Stimulated activated CD4-positive, alpha-beta T cell treated with anti-CD3 and anti-CD28 coated beads, Interleukin-4, amount 100 ng/mL, for 48 hours (primary cell): ENCODE measurements around the gene RBFOX1.

ENCODE experiments used
- DNase-seq, 2 donors: peaks; one replicate each; pipeline ENCODE4 v3.0.0-alpha.2; 2020; ENCODE audit warnings: low read depth in 2 of 2

Gene RBFOX1

DNA sequence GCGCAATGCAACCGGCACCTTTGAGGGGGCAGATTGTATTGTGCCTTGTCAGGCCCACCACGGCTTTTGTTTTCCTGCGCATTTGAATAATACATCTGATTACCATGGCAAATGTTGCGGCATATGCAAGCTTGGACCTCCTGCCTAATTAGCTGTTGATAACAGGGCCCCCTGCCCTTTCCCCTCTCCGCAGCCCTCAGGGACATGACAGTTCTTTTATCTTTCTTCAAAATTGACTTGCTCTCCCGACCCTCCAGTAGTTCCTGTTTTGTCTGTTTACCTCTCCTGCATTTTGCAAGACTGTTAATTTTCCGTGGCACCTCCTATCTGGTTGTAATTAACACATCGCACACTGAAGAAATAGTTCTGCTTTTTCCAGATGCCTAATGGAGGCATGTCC lies 86.8 kb downstream of the RBFOX1 start:
- no peak for DNase-seq

DNA sequence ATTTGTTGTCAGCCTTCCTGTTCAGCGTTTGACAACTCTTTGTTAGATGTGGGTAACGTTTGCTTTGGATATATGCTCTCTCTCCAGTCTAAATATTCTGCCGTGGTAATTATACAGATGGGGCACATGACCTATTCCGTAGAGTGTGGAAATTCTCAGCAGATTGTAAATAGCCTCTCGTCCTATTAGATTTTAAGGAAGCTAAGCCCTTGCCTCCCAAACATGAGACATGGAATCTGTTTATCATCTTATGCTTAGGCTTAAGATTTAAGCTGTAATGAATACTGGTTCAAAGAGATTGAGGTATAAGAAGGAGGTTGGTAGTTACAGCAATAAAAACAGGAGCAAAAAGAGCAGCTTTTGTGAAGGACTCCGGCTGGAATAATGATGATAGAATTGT lies 87.4 kb downstream of the RBFOX1 start:
- DNase-seq = no peak

DNA sequence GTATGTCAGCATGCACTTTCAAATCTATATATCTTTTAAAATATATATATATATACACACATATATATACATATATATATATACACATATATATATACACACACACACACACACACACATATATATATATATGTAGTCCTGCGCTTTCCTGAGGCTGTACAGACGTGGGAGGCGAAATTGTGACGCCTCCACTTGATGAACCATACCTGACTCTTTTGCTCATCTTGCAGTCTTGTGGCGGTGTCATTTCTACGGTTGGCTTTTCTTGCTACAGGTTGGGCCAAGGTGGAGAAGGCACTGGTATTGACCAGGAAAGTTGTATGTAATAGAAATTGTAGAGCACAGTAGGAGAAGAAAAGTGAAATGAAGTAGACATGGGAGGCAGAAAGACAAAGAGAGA lies 88.2 kb downstream of the RBFOX1 start:
- DNase-seq = no peak

GRCh38 chr16:7421578-7421977 lies 88.9 kb downstream of the RBFOX1 start:
- DNase-seq = no peak

GRCh38 chr16:7422036-7422888 lies 89.6 kb downstream of the RBFOX1 start:
- DNase-seq = no peak

DNA sequence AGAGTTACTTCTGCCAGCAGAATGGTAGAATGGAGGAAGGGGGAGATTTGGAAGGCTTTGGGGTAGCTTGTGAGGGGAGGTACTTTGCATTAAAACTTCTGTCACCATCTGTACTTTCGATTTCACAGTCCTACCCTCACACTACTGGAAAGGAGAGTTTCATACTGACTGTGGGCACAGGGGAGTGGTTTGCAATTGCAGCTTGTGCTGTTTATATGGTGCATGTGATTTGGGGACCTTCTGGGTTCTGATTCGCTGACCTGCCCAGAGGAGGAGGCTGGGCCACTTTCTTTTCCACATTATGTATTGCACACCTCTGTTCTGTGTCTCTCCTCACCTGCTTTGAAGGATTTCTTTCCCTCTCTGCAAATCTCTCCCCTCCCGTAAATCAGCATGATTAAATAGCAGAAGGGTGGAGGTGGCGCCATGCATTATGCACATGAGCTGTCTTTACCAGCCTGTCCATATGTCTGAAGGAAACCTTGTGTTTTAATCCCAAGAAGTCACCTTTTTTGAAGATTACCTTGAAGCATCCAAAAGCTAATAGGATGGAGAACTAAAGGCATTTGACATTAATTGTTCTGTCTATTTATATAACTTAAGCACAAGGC lies 90.9 kb downstream of the RBFOX1 start:
- DNase-seq = no peak

- no peak for DNase-seq
Observed at GRCh38 chr16:7426161-7426560, 93.5 kb downstream of the RBFOX1 start.

- no peak for DNase-seq
Observed at GRCh38 chr16:7431723-7432122, 99.1 kb downstream of the RBFOX1 start.

DNA sequence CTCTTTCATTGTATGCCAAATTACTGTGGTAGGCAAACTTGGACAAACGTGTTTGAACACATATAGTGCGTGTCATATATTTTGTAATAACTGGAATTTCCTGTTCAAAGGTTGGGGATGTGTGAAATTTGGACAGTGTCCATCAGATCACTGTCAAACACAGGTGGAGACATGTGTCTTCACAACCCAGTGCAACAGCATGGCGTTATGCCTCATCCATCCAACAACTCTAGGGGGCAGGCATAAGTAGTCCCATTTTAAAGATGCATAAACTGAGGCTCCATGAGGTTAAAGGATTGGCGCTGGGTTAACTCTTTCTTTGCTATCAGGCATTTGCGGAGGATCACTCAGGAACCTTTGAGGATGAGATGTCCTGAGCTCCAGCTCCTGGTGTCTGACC lies 103.7 kb downstream of the RBFOX1 start:
- no peak for DNase-seq

DNA sequence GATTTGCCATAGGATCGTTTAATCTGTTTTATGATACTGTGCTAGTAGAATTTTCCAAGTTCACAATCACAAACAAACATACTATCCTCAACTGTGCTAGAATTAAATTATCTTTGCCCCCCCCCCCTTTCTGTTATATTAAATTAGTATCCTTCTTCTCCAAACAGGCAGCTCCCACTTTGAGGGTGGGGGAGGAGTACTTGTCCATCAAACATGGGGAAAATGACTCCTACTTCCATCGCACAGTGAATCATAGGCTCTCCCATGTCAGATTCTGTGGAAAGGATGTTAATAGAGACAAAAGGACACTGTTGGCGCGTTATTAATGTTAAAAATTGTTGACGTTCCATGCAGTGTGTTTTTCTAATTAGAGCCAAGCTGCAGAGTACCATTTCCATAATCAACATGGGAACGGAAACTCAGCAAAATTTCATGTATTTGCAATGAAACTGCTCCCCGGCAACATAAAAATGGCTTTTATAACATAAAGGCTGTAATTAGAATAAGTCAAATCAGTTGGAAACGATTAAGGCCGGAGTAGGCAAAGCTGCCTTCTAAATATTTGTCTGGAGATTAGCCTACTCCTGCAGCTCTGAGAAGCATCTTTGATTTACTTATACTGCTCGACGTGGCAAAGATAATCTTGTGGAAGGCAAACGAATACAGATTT lies 104.6 kb downstream of the RBFOX1 start:
- DNase-seq = no peak

DNA sequence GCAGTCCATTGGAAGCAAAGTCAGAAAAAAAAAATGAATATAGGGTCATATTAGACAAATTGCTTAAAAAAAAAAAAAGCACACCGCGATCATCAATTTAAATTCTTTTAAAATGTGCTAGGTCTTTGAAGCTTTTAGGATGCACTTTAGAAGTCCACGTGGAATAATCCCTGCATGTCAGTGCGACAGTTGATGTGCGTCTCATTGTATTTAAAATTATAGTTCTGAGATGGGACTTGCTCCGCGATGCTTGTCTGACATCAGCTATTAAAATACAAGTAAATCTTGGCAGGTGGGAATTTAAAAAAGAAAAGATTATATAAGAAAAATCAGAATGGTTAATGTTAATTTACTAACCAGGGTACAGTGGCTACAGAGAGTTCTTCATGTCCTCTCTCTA lies 105.2 kb downstream of the RBFOX1 start:
- DNase-seq = no peak

GRCh38 chr16:7438601-7439000 lies 106.0 kb downstream of the RBFOX1 start:
- DNase-seq = no peak

- DNase-seq = no peak
Observed at GRCh38 chr16:7439518-7439917, 106.9 kb downstream of the RBFOX1 start.

- DNase-seq = no peak
Observed at GRCh38 chr16:7440886-7441400, 108.3 kb downstream of the RBFOX1 start.

GRCh38 chr16:7442050-7442449 lies 109.4 kb downstream of the RBFOX1 start:
- DNase-seq = no peak

GRCh38 chr16:7443142-7443541 lies 110.5 kb downstream of the RBFOX1 start:
- DNase-seq = no peak

- DNase-seq = no peak
Observed at GRCh38 chr16:7443648-7444365, 111.2 kb downstream of the RBFOX1 start.

GRCh38 chr16:7449306-7449705 lies 116.7 kb downstream of the RBFOX1 start:
- no peak for DNase-seq

- DNase-seq = no peak
Observed at GRCh38 chr16:7449808-7450207, 117.2 kb downstream of the RBFOX1 start.

DNA sequence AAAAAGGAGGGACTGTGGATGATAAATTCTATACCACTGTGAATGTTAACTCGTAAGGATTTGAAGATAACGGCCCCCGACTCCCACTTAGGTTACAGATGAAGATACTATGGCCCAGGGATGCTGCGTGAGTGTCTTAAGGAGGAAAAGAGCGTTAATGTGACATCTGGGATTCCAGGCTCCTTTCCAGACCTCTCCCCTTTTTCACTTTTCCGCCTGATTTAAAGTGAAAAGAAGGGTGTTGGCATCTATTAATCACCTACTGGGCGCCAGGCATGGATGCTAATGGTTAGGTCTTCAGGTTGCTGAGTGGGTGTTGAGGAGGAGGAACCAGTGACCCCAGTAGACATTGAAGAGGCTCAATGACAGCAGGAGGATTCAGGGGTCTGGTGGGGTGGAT lies 117.8 kb downstream of the RBFOX1 start:
- no peak for DNase-seq

DNA sequence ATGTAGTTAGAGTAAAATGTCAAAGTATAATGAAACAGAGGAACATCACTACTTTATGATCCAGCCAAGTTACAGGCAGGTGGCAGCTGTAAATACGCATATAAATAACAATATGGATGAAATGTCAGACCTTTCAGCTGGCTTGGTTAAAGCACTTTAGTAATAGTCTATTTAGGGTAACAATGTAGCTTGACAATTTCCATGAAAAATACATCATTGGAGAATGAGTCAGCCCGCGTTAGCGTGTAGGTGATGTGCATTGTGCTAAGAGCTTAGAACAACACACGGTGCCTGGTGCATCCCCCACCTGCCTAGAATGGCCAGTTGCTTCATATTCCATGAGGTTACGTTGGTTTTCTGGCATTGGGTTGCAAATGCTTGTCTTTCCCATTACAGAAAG lies 119.4 kb downstream of the RBFOX1 start:
- no peak for DNase-seq

GRCh38 chr16:7456211-7456610 lies 123.6 kb downstream of the RBFOX1 start:
- DNase-seq = no peak
